ENCODE results near the gene PLCL2. TPM values are rescaled to one million over a fixed set of nuclear protein-coding genes. Genes with fewer than 3 reads are reported as not detected.

Gene PLCL2
- total RNA-seq, 1 experiment from 2014 or later, result 0.92 TPM

GRCh38 chr3:16906682-16907081 is 21.9 kb downstream of the PLCL2 start:
- ChIA-PET POLR2A (ENCODE audit: low non-redundant PET) (no interaction called here), CTCF (no interaction called here)
- intact Hi-C loops (cut with micrococcal nuclease; ENCODE audit: unreplicated experiment), result no loop called here

GRCh38 chr3:16907243-16907642 is 22.5 kb downstream of the PLCL2 start:
- CTCF ChIA-PET, result no interaction called here
- Histone ChIP-seq H3K4me3 (ENCODE audit: low read depth, low read length, poor library complexity, severe bottlenecking) (no peak overlapping the region), H3K27ac (ENCODE audit: low read depth, low read length, poor library complexity, severe bottlenecking) (no peak overlapping the region)

More at GRCh38 chr3:16906682-16907081, 21.9 kb downstream of the PLCL2 start:
- H3K27me3 ChIP-seq (replicated peaks; ENCODE audit: insufficient read depth, low read depth, low read length, poor library complexity), result peaks cover 5% of the 10 kb centered on the region
- BruUV-seq (replicated peaks), result no TSS peak
- H3K4me1 ChIP-seq (ENCODE audit: insufficient read depth, low read length, poor library complexity, severe bottlenecking), result no peaks in the 10 kb centered on the region
- no peak for TF ChIP-seq CTCF (conservative IDR thresholded peaks at IDR 0.05; ENCODE audit: low read depth, low read length)
- no peak for TF ChIP-seq EZH2 (IDR thresholded peaks at IDR 0.05; ENCODE audit: borderline replicate concordance, low read depth, low read length, poor library complexity, severe bottlenecking)
- no peaks in the 10 kb centered on the region for H3K36me3 ChIP-seq (ENCODE audit: insufficient read depth, low read length, poor library complexity, severe bottlenecking)
- no peak for DNase-seq (ENCODE audit: low spot score)
- no peaks in the 10 kb centered on the region for H3K9me3 ChIP-seq (ENCODE audit: low read depth, low read length, poor library complexity, severe bottlenecking)
- H3K27ac ChIP-seq (ENCODE audit: low read depth, low read length, poor library complexity, severe bottlenecking), result no peak overlapping the region
- H3K4me3 ChIP-seq (ENCODE audit: low read depth, low read length, poor library complexity, severe bottlenecking), result no peak overlapping the region

GRCh38 chr3:16908016-16908807 is 23.5 kb downstream of the PLCL2 start:
- no peak for DNase-seq (ENCODE audit: low spot score)
- Histone ChIP-seq H3K9me3 (ENCODE audit: low read depth, low read length, poor library complexity, severe bottlenecking) (no peaks in the 10 kb centered on the region), H3K4me1 (ENCODE audit: insufficient read depth, low read length, poor library complexity, severe bottlenecking) (no peaks in the 10 kb centered on the region), H3K27me3 (replicated peaks; ENCODE audit: insufficient read depth, low read depth, low read length, poor library complexity) (peaks cover 9% of the 10 kb centered on the region), H3K36me3 (ENCODE audit: insufficient read depth, low read length, poor library complexity, severe bottlenecking) (no peaks in the 10 kb centered on the region), H3K4me3 (ENCODE audit: low read depth, low read length, poor library complexity, severe bottlenecking) (no peak overlapping the region), H3K27ac (ENCODE audit: low read depth, low read length, poor library complexity, severe bottlenecking) (no peak overlapping the region)
- CTCF ChIA-PET, result no interaction called here
- intact Hi-C loops (cut with micrococcal nuclease; ENCODE audit: unreplicated experiment), result no loop called here
- TF ChIP-seq CTCF (conservative IDR thresholded peaks at IDR 0.05; ENCODE audit: low read depth, low read length), result no peak
- no peak for TF ChIP-seq EZH2 (IDR thresholded peaks at IDR 0.05; ENCODE audit: borderline replicate concordance, low read depth, low read length, poor library complexity, severe bottlenecking)
- POLR2A ChIA-PET (ENCODE audit: low non-redundant PET), result no interaction called here
- BruUV-seq (replicated peaks), result no TSS peak

More at GRCh38 chr3:16907243-16907642, 22.5 kb downstream of the PLCL2 start:
- Histone ChIP-seq H3K4me1 (ENCODE audit: insufficient read depth, low read length, poor library complexity, severe bottlenecking) (no peaks in the 10 kb centered on the region), H3K27me3 (replicated peaks; ENCODE audit: insufficient read depth, low read depth, low read length, poor library complexity) (peaks cover 5% of the 10 kb centered on the region), H3K9me3 (ENCODE audit: low read depth, low read length, poor library complexity, severe bottlenecking) (no peaks in the 10 kb centered on the region), H3K36me3 (ENCODE audit: insufficient read depth, low read length, poor library complexity, severe bottlenecking) (no peaks in the 10 kb centered on the region)
- intact Hi-C loops (cut with micrococcal nuclease; ENCODE audit: unreplicated experiment), result no loop called here
- no peak for DNase-seq (ENCODE audit: low spot score)
- no TSS peak for BruUV-seq (replicated peaks)
- POLR2A ChIA-PET (ENCODE audit: low non-redundant PET), result no interaction called here
- TF ChIP-seq CTCF (conservative IDR thresholded peaks at IDR 0.05; ENCODE audit: low read depth, low read length) (no peak), EZH2 (IDR thresholded peaks at IDR 0.05; ENCODE audit: borderline replicate concordance, low read depth, low read length, poor library complexity, severe bottlenecking) (no peak)
